Testis (tissue), 3 donors: ENCODE data around the gene RASA3. TPM values are rescaled to one million over a fixed set of nuclear protein-coding genes. Genes with fewer than 3 reads are reported as not detected.

Experiments
- DNase-seq: peaks from one replicate; pipeline ENCODE4 v3.0.0-alpha.2; 2019
- H3K27ac ChIP-seq, 2 donors: fragments of 200-600 bp; sonication (generic); one replicate each; pipeline ENCODE4 v1.5.1; 2019
- H3K27me3 ChIP-seq: fragments of 200-600 bp; sonication (generic); one replicate; pipeline ENCODE4 v1.5.1; 2019
- H3K36me3 ChIP-seq: fragments of 200-600 bp; sonication (generic); one replicate; pipeline ENCODE4 v1.5.1; 2017; ENCODE audit warnings: low read depth; ENCODE audit errors: missing control alignments
- H3K4me1 ChIP-seq: fragments of 200-600 bp; sonication (generic); one replicate; pipeline ENCODE4 v1.5.1; 2019
- H3K4me3 ChIP-seq, 2 donors: fragments of 200-600 bp; sonication (generic); one replicate each; pipeline ENCODE4 v1.5.1; 2017 to 2019
- H3K9me3 ChIP-seq: fragments of 200-600 bp; sonication (generic); one replicate; pipeline ENCODE4 v1.5.1; 2017
- CTCF ChIP-seq, 3 experiments: fragments of 450-650 bp in 2 of 3; fragments of 200-600 bp in 1 of 3; sonication (generic) in 1 of 3; IDR thresholded peaks; one replicate each; pipeline ENCODE4 v1.5.1; 2016 to 2019; ENCODE audit warnings: antibody characterized with exemption in 3 of 3, mild to moderate bottlenecking in 2 of 3, moderate library complexity in 1 of 3
- POLR2A ChIP-seq: fragments of 450-650 bp; IDR thresholded peaks from one replicate; pipeline ENCODE4 v1.6.1; 2017; ENCODE audit warnings: antibody characterized with exemption, mild to moderate bottlenecking, moderate library complexity
- WGBS, 2 donors: methylation state at CpG; one replicate each; pipeline ENCODE4 v1.1.5; 2018; 5-methylcytosine and 5-hydroxymethylcytosine counted together
- intact Hi-C: fragments of 100-400 bp; cut with DNase I; formaldehyde crosslinking; loops from one replicate; pipeline ENCODE4 v1.15.1; 2023; ENCODE audit warnings: low total_unique reads
- polyA plus RNA-seq: library from polyadenylated mRNA; stranded (reverse); fragments of 350-450 nt; fragmentation: Illumina TruSeq; extraction: RNeasy Lipid Tissue Mini Kit (QIAGEN cat#74804); gene quantifications from one replicate; pipeline ENCODE4 v1.2.3, GENCODE V29; 2014; ENCODE audit warnings: low read depth, low replicate concordance; ENCODE audit not compliant: insufficient read depth
- total RNA-seq, 2 donors: library from RNA; depleted of rRNA; stranded (reverse); fragments of >200 nt; gene quantifications; one replicate each; pipeline ENCODE4 v1.2.3, GENCODE V29; 2016

Gene RASA3
- total and polyA plus RNA-seq, 3 donors from 2014 or later = 13.2 to 21.6 (median 16.4) TPM

- 71 to 91% methylated on average over 5 of the region's 5 CpGs for WGBS, 2 donors
- H3K4me3 ChIP-seq = no peak overlapping the region
- no peak for DNase-seq
- no peaks in the 10 kb centered on the region for H3K9me3 ChIP-seq
- peaks cover 3% of the 10 kb centered on the region for H3K4me1 ChIP-seq
- no peaks in the 10 kb centered on the region for H3K27me3 ChIP-seq
- intact Hi-C loops = no loop called here
- no peak overlapping the region for H3K27ac ChIP-seq
- TF ChIP-seq CTCF (IDR thresholded peaks at IDR 0.05) (no peak), POLR2A (no peak)
- no peaks in the 10 kb centered on the region for H3K36me3 ChIP-seq
These were observed 78.2 kb downstream of the RASA3 start for GRCh38 chr13:114054264-114054663.

GRCh38 chr13:114053026-114053425 is 79.4 kb downstream of the RASA3 start:
- Histone ChIP-seq H3K27me3 (no peaks in the 10 kb centered on the region), H3K36me3 (no peaks in the 10 kb centered on the region), H3K4me3 (no peak overlapping the region), H3K9me3 (no peaks in the 10 kb centered on the region), H3K27ac (no peak overlapping the region), H3K4me1 (peaks cover 3% of the 10 kb centered on the region)
- WGBS, 2 donors = 85 to 91% methylated on average over 11 to 14 of the region's 14 CpGs
- DNase-seq = no peak
- TF ChIP-seq POLR2A = no peak
- intact Hi-C loops = no loop called here

GRCh38 chr13:114050536-114051450 is 81.6 kb downstream of the RASA3 start:
- H3K27ac ChIP-seq = no peak overlapping the region
- WGBS, 2 donors = 90 to 95% methylated on average over 35 to 39 of the region's 41 CpGs

GRCh38 chr13:114049626-114050101 is 82.8 kb downstream of the RASA3 start:
- Histone ChIP-seq H3K4me3 (no peak overlapping the region), H3K9me3 (no peaks in the 10 kb centered on the region), H3K27me3 (no peaks in the 10 kb centered on the region), H3K27ac (no peak overlapping the region), H3K4me1 (no peaks in the 10 kb centered on the region), H3K36me3 (no peaks in the 10 kb centered on the region)
- whole genome bisulfite sequencing, 2 donors = 90 to 92% methylated on average over 17 to 18 of the region's 18 CpGs
- intact Hi-C loops = no loop called here
- TF ChIP-seq CTCF (IDR thresholded peaks at IDR 0.05) (no peak), POLR2A (no peak)
- DNase-seq = no peak

More at GRCh38 chr13:114050536-114051450, 81.6 kb downstream of the RASA3 start:
- intact Hi-C loops = no loop called here
- Histone ChIP-seq H3K27me3 (no peaks in the 10 kb centered on the region), H3K4me1 (no peaks in the 10 kb centered on the region), H3K9me3 (no peaks in the 10 kb centered on the region), H3K4me3 (no peak overlapping the region), H3K36me3 (no peaks in the 10 kb centered on the region)
- no peak for DNase-seq
- TF ChIP-seq CTCF (IDR thresholded peaks at IDR 0.05) (no peak), POLR2A (no peak)

GRCh38 chr13:114049026-114049425 is 83.4 kb downstream of the RASA3 start:
- no peak for TF ChIP-seq POLR2A
- TF ChIP-seq CTCF (IDR thresholded peaks at IDR 0.05) = no peak
- H3K27ac ChIP-seq = no peak overlapping the region
- no peaks in the 10 kb centered on the region for H3K27me3 ChIP-seq
- no peaks in the 10 kb centered on the region for H3K36me3 ChIP-seq
- H3K4me3 ChIP-seq = no peak overlapping the region
- H3K4me1 ChIP-seq = no peaks in the 10 kb centered on the region
- no peak for DNase-seq
- intact Hi-C loops = no loop called here
- H3K9me3 ChIP-seq = no peaks in the 10 kb centered on the region
- WGBS, 2 donors = 72 to 80% methylated on average over 14 to 15 of the region's 15 CpGs
